Testis (tissue), 2 donors: ENCODE results near the gene SLC25A45.

Source experiments
- CTCF ChIP-seq, 3 experiments: fragments of 450-650 bp in 2 of 3; fragments of 200-600 bp in 1 of 3; sonication (generic) in 1 of 3; IDR thresholded peaks; one replicate each; pipeline ENCODE4 v1.5.1; 2016 to 2019; ENCODE audit warnings: antibody characterized with exemption in 3 of 3, mild to moderate bottlenecking in 2 of 3, moderate library complexity in 1 of 3
- POLR2A ChIP-seq: fragments of 450-650 bp; IDR thresholded peaks from one replicate; pipeline ENCODE4 v1.6.1; 2017; ENCODE audit warnings: antibody characterized with exemption, mild to moderate bottlenecking, moderate library complexity

DNA sequence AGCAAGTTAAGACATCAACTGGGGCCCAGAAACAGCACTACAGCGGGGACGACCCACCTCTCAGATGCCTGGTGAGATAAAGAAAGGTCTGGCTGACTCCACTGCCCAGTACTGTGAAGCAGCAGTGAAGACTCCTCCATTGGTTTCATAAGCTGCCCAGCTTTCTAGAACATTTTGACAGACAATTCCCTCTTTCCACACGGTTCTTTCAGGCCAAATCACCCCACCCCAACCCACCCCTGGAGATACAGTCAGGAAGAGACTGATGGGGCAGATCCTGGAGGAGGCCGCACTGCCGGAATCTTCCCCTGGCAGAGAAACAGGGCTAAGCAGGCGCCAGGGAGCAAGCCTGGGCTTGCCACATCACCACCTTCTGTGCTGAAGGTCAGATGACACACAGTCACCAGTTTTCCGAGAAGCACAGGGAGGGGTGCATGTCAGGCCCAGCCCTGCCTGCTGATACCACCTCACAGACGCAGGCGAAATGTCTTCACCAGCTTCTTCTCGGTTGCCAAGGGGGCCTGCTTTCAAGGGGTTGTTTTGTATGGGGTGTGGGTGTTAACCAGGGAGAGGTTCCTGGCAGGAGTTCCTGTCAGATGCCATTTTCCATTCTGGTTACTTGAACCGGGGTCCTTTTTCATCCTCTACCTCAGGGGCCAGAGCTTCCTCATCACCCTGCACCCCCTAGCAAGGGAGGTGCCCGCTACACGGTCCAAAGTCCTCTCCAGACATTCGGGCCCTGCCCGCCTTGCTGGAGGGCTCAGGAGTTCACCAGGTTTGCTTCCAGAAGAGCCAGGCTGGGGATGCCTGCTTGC lies 38.7 kb upstream of the SLC25A45 start:
- TF ChIP-seq CTCF (IDR thresholded peaks at IDR 0.05) (no peak), POLR2A (no peak)
